HepG2 (cell line): ENCODE data around the gene TIMM44.

Source experiments
- CTCF ChIP-seq: sonication (generic); formaldehyde crosslinking; IDR thresholded peaks from 2 replicates; pipeline ENCODE4 v1.5.0; 2020; ENCODE audit warnings: mild to moderate bottlenecking, missing genetic modification reagents, moderate library complexity
- EP300 ChIP-seq, 3 experiments: sonication (generic) in 1 of 3; formaldehyde crosslinking in 1 of 3; IDR thresholded peaks; 2 replicates each; pipeline versions ENCODE4 v1.5.1 to v1.6.1; 2011 to 2020; ENCODE audit warnings: low read depth in 2 of 3, low read length in 2 of 3, borderline replicate concordance in 1 of 3, improper control_type of control experiment in 1 of 3, mild to moderate bottlenecking in 1 of 3, missing genetic modification reagents in 1 of 3, moderate library complexity in 1 of 3
- EZH2 ChIP-seq: conservative IDR thresholded peaks from 2 replicates; pipeline ENCODE4 v1.6.1; 2012; ENCODE audit warnings: mild to moderate bottlenecking, low read depth, low read length, moderate library complexity
- HNRNPL ChIP-seq: fragments of 200-400 bp; formaldehyde crosslinking; IDR thresholded peaks from 2 replicates; pipeline ENCODE4 v1.6.1; 2017; ENCODE audit warnings: mild to moderate bottlenecking, low read depth, low read length
- REST ChIP-seq, 2 experiments: IDR thresholded peaks; 2 replicates each; pipeline ENCODE4 v1.6.1; 2011 to 2012; ENCODE audit warnings: low read length in 2 of 2, borderline replicate concordance in 1 of 2, low read depth in 1 of 2, mild to moderate bottlenecking in 1 of 2, moderate library complexity in 1 of 2
- SAFB2 ChIP-seq: sonication (generic); formaldehyde crosslinking; IDR thresholded peaks from 2 replicates; pipeline ENCODE4 v1.5.1; 2020; ENCODE audit warnings: missing genetic modification reagents, low read depth, mild to moderate bottlenecking, borderline replicate concordance
- SNAI1 ChIP-seq: sonication (generic); formaldehyde crosslinking; IDR thresholded peaks from 2 replicates; pipeline ENCODE4 v1.5.0; 2020; ENCODE audit warnings: mild to moderate bottlenecking, missing genetic modification reagents, borderline replicate concordance
- ZNF121 ChIP-seq: sonication (generic); formaldehyde crosslinking; IDR thresholded peaks from 2 replicates; pipeline ENCODE4 v1.5.0; 2020; ENCODE audit warnings: mild to moderate bottlenecking, missing genetic modification reagents
- ZNF232 ChIP-seq: sonication (generic); formaldehyde crosslinking; IDR thresholded peaks from 2 replicates; pipeline ENCODE4 v1.4.0; 2020; ENCODE audit warnings: missing genetic modification reagents, borderline replicate concordance
- ZNF264 ChIP-seq: sonication (generic); formaldehyde crosslinking; IDR thresholded peaks from 2 replicates; pipeline ENCODE4 v1.4.0; 2020; ENCODE audit warnings: missing genetic modification reagents
- ZNF484 ChIP-seq: sonication (generic); formaldehyde crosslinking; IDR thresholded peaks from 2 replicates; pipeline ENCODE4 v1.5.1; 2020; ENCODE audit warnings: mild to moderate bottlenecking, low read depth, missing genetic modification reagents, borderline replicate concordance
- ZNF549 ChIP-seq: sonication (generic); formaldehyde crosslinking; IDR thresholded peaks from 2 replicates; pipeline ENCODE4 v1.5.0; 2020; ENCODE audit warnings: missing genetic modification reagents
- ZNF776 ChIP-seq: sonication (generic); formaldehyde crosslinking; IDR thresholded peaks from 2 replicates; pipeline ENCODE4 v1.4.0; 2020; ENCODE audit warnings: mild to moderate bottlenecking, missing genetic modification reagents
- ZNF883 ChIP-seq: sonication (generic); formaldehyde crosslinking; IDR thresholded peaks from 2 replicates; pipeline ENCODE4 v1.5.1; 2020; ENCODE audit warnings: mild to moderate bottlenecking, missing genetic modification reagents; ENCODE audit errors: not compliant biosample characterization

- TF ChIP-seq CTCF (no peak), SNAI1 (CRISPR knock-in tag) (no peak), ZNF883 (CRISPR knock-in tag) (no peak), REST (IDR thresholded peaks at IDR 0.05; ENCODE audit: borderline replicate concordance in 1 of 2, low read depth in 1 of 2, low read length in 2 of 2) (no peak), ZNF776 (CRISPR knock-in tag) (no peak), ZNF232 (CRISPR knock-in tag) (no peak), HNRNPL (no peak), ZNF549 (CRISPR knock-in tag) (no peak), SAFB2 (CRISPR knock-in tag) (no peak), EP300 (IDR thresholded peaks at IDR 0.05; ENCODE audit: low read depth in 2 of 2, low read length in 2 of 2) (no peak), EP300 (CRISPR knock-in tag; IDR thresholded peaks at IDR 0.05; ENCODE audit: borderline replicate concordance) (no peak), EZH2 (no peak), ZNF121 (CRISPR knock-in tag) (no peak), ZNF484 (CRISPR knock-in tag) (no peak), ZNF264 (CRISPR knock-in tag) (no peak)
Observed at GRCh38 chr19:7879836-7880235, 63.6 kb downstream of the TIMM44 start.
